ENCODE results near the gene ADAMTS12.
"Not testable (repeated sequence)": the region's sequence is repeated elsewhere in the genome, so short reads cannot be mapped to it uniquely, and the experiment has no call there.

ADAMTS12 gene, protein sequence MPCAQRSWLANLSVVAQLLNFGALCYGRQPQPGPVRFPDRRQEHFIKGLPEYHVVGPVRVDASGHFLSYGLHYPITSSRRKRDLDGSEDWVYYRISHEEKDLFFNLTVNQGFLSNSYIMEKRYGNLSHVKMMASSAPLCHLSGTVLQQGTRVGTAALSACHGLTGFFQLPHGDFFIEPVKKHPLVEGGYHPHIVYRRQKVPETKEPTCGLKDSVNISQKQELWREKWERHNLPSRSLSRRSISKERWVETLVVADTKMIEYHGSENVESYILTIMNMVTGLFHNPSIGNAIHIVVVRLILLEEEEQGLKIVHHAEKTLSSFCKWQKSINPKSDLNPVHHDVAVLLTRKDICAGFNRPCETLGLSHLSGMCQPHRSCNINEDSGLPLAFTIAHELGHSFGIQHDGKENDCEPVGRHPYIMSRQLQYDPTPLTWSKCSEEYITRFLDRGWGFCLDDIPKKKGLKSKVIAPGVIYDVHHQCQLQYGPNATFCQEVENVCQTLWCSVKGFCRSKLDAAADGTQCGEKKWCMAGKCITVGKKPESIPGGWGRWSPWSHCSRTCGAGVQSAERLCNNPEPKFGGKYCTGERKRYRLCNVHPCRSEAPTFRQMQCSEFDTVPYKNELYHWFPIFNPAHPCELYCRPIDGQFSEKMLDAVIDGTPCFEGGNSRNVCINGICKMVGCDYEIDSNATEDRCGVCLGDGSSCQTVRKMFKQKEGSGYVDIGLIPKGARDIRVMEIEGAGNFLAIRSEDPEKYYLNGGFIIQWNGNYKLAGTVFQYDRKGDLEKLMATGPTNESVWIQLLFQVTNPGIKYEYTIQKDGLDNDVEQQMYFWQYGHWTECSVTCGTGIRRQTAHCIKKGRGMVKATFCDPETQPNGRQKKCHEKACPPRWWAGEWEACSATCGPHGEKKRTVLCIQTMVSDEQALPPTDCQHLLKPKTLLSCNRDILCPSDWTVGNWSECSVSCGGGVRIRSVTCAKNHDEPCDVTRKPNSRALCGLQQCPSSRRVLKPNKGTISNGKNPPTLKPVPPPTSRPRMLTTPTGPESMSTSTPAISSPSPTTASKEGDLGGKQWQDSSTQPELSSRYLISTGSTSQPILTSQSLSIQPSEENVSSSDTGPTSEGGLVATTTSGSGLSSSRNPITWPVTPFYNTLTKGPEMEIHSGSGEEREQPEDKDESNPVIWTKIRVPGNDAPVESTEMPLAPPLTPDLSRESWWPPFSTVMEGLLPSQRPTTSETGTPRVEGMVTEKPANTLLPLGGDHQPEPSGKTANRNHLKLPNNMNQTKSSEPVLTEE (N-terminal part only)

GRCh38 chr5:33891788-33892619, at the start of gene ADAMTS12:
Gene ADAMTS12 (minus strand): TSS chr5:33891990. CDS start chr5:33891856, 134 bp downstream.
- no peak for DNase-seq (ENCODE audit: low read depth in 2 of 2)

DNA sequence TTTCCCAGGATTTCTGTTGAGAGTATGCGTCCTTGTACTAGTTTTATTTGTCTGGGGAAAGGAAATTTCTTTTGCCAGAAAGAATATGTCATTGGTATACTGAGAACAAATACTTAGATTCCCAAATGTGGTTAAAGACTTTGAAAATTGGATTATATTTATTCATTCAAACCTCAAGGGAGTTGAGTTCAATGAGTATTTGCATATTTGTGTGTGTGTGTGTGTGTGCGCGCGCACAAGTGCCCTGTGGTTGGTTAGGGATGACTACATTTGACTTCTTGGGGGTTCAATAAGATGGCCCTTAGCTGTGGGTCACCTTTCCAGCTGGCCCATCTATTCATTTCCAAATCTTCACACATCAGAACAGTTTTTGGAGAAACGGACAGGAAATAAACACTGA, 49.3 kb upstream of the ADAMTS12 start:
- no peak for DNase-seq (ENCODE audit: low read depth in 2 of 2)

GRCh38 chr5:33939556-33940262, 47.9 kb upstream of the ADAMTS12 start:
- DNase-seq (ENCODE audit: low read depth in 2 of 2): no peak

- no peak for DNase-seq (ENCODE audit: low read depth in 2 of 2)
These were observed 47.1 kb upstream of the ADAMTS12 start for GRCh38 chr5:33938881-33939280.

DNA sequence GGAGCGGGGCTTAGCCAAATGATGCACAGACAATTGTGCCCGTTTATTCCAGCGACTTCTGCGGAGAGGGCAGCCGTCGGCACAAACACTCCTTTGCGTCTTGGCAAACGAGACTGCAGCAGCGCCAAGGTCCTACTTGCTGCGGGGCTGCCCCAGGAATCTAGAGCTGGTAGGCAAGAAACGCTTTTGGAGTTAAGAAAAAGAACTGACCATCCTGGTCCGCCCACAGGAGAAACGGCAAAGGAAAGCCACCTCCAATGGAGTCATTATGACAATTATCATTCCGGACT, 46.7 kb upstream of the ADAMTS12 start:
- no peak for DNase-seq (ENCODE audit: low read depth in 2 of 2)

- no peak for DNase-seq (ENCODE audit: low read depth in 2 of 2)
These were observed 46.1 kb upstream of the ADAMTS12 start for GRCh38 chr5:33937707-33938506.

DNA sequence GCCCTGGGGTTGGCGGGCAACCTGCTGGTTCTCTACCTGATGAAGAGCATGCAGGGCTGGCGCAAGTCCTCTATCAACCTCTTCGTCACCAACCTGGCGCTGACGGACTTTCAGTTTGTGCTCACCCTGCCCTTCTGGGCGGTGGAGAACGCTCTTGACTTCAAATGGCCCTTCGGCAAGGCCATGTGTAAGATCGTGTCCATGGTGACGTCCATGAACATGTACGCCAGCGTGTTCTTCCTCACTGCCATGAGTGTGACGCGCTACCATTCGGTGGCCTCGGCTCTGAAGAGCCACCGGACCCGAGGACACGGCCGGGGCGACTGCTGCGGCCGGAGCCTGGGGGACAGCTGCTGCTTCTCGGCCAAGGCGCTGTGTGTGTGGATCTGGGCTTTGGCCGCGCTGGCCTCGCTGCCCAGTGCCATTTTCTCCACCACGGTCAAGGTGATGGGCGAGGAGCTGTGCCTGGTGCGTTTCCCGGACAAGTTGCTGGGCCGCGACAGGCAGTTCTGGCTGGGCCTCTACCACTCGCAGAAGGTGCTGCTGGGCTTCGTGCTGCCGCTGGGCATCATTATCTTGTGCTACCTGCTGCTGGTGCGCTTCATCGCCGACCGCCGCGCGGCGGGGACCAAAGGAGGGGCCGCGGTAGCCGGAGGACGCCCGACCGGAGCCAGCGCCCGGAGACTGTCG, 45.4 kb upstream of the ADAMTS12 start:
- no peak for DNase-seq (ENCODE audit: low read depth in 2 of 2)

- no peak for DNase-seq (ENCODE audit: low read depth in 2 of 2)
These were observed 44.7 kb upstream of the ADAMTS12 start, which contains the start of gene RXFP3 for GRCh38 chr5:33936381-33937016. Gene RXFP3 (plus strand): TSS chr5:33936386. CDS start chr5:33936741, 355 bp downstream.

DNA sequence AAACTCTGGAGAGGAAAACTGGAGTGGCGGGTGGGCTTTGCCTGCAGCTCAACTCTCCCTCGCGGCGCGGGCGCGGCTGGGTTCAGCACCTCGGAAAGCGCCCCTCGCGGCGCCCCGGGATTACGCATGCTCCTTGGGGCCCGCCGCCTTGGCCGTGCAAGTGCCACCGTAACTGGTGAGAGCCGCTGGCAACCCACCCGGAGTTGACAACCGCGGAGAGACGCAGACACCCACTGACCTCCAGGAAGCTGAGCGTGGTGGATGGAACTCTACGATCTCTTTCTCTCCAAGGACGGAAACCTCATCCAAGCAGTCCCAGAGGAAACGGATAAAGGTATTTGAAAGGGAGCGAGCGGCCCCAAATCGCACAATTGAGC, 44.2 kb upstream of the ADAMTS12 start:
- DNase-seq (ENCODE audit: low read depth in 2 of 2): peak; percentile 32 to 34

- no peak for DNase-seq (ENCODE audit: low read depth in 2 of 2)
These were observed 42.4 kb upstream of the ADAMTS12 start for GRCh38 chr5:33934176-33934575.

GRCh38 chr5:33933723-33934169, 42.0 kb upstream of the ADAMTS12 start:
- DNase-seq (ENCODE audit: low read depth in 2 of 2): no peak

DNA sequence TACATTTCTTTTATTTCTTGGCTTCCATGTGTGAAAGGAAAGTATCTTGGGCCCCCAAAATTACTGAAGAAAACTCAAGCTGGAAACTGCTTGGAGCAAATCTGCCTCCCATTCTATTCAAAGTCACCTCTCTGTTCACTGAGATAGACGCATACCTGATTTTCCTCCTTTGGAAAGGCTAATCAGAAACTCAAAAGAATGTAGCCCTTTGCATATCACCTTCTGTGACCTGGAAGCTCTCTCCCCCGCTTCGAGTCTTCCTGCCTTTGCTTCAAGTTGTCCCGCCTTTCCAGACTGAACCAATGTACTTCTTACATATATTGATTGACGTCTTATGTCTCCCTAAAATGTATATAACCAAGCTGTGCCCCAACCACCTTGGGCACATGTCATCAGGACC, 39.3 kb upstream of the ADAMTS12 start:
- DNase-seq (ENCODE audit: low read depth in 2 of 2): no peak

DNA sequence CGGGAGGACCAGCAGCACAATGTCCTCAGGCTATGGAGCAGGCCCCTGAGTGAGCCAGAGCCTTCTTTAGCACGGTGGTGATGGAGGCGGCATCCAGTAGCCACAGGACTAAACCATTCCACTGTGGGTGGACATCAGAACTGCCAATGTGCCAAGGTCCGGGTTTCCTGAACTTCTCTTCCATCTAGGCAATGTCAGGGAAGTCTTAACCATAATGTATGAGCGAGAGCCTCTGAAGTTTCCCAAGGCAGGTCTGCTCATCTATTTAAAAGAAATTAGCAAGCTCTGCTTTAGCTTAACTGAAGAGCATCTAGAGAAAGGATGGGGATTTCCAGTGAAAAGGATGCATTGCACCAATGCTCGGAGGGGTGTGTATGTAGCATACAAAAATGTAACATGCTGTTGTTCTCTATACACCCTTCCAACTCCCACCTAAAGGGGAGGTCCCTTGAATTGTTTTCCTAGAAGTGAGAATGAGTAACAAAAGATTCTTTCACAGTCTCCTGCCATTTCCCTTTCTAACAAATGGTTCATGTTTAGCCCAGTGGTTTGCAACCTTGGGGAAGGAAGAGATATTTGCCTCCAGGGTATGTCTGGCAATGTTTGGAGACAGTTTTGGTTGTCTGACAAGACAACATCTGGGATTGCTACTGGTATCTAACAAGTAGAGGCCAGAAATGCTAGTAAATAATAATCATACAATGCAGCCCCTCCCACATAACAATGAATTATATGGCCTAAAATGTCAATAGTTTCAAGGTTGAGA, 38.3 kb upstream of the ADAMTS12 start:
- DNase-seq (ENCODE audit: low read depth in 2 of 2): no peak

GRCh38 chr5:33928283-33928682, 36.5 kb upstream of the ADAMTS12 start:
- DNase-seq (ENCODE audit: low read depth in 2 of 2): no peak

DNA sequence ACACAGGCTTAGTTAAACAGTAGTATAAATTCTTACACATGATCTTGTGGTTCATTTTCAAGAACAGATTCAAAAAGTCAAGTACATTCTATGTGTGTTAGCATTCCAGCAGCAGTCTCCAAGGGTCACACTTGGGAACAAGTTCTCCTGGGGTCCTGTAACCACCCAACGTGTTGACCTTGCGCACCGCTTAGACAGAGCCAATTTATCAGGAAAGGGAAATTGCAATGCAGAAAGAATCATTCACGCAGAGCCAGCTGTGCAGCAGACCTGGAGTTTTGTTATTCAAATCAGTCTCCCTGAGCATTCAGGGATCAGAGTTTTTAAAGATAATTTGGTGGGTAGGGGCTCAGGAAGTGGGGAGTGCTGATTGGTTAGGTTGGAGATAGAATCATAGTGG, 35.9 kb upstream of the ADAMTS12 start:
- no peak for DNase-seq (ENCODE audit: low read depth in 2 of 2)

DNA sequence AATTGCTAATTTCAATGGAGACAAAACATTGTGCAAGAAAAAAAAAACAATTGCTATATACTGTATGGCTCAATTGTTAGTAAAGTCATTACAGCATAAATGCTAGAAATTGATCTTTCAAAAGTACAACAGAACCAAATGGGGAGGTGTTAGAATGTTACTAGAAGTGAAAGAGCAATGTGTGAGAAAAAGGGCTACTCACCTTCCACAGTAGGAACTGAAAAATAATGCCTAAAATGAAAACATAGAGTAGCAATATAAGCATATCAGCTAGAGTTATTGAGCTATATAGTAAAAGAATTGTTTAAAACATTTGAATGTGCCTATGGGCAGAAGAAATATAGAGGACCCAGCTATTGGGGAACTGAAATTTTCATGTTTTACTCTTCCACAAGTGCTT, 33.5 kb upstream of the ADAMTS12 start:
- DNase-seq (ENCODE audit: low read depth in 2 of 2): no peak

DNA sequence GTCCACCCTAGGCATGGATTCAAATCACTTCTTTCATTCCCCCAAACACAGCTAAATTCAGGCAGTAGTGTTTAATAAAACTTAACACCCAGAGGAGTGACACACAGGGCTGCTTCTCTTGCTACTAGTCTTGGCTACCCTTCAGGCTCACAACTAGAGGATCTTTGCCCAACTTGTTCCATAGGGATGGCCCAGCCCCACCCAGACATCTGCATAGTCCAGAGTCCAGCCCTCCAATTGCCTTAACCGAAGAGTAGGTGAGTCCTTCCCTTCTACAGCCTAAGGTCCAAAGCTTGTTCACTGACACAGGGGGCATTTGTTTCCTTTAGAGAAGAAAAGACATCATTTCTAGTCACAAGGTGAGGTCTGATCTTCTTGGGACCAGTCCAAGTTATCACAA, 29.2 kb upstream of the ADAMTS12 start:
- DNase-seq (ENCODE audit: low read depth in 2 of 2): no peak

DNA sequence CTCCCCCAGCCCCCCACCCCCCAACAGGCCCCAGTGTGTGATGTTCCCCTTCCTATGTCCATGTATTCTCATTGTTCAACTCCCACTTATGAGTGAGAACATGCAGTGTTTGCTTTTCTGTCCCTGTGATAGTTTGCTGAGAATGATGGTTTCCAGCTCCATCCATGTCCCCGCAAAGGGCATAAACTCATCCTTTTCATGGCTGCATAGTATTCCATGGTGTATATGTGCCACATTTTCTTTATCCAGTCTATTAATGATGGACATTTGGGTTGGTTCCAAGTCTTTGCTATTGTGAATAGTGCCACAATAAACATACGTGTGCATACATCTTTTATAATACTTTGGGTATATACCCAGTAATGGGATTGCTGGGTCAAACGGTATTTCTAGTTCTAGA, 23.1 kb upstream of the ADAMTS12 start:
- not testable (repeated sequence) for DNase-seq (ENCODE audit: low read depth in 2 of 2)
